ENCODE data around the gene TYMP.

Gene TYMP

GRCh38 chr22:50486561-50487289, 43.1 kb downstream of the TYMP start, which contains the start of gene MIOX:
TSS of gene MIOX (plus strand) at chr22:50486859. CDS start at chr22:50486898, 39 bp downstream.
- in situ Hi-C loops (cut with MboI; ENCODE audit: low sequenced_read_pairs): no loop called here

- in situ Hi-C loops (cut with MboI; ENCODE audit: low sequenced_read_pairs): no loop called here
These were observed 44.3 kb downstream of the TYMP start for GRCh38 chr22:50485221-50486131.

GRCh38 chr22:50483977-50484853, 45.6 kb downstream of the TYMP start:
- in situ Hi-C loops (cut with MboI; ENCODE audit: low sequenced_read_pairs): no loop called here

- in situ Hi-C loops (cut with MboI; ENCODE audit: low sequenced_read_pairs): no loop called here
These were observed 46.3 kb downstream of the TYMP start for GRCh38 chr22:50483556-50483955.

GRCh38 chr22:50483106-50483505, 46.7 kb downstream of the TYMP start:
- in situ Hi-C loops (cut with MboI; ENCODE audit: low sequenced_read_pairs): no loop called here

GRCh38 chr22:50482107-50483074, 47.4 kb downstream of the TYMP start:
- in situ Hi-C loops (cut with MboI; ENCODE audit: low sequenced_read_pairs): no loop called here

GRCh38 chr22:50481440-50482106, 48.2 kb downstream of the TYMP start, which contains the start of gene ADM2:
TSS of gene ADM2 (plus strand) at chr22:50481543. CDS start at chr22:50481848, 305 bp downstream.
- in situ Hi-C loops (cut with MboI; ENCODE audit: low sequenced_read_pairs): no loop called here

- in situ Hi-C loops (cut with MboI; ENCODE audit: low sequenced_read_pairs): no loop called here
These were observed 48.8 kb downstream of the TYMP start for GRCh38 chr22:50481045-50481439.

- in situ Hi-C loops (cut with MboI; ENCODE audit: low sequenced_read_pairs): no loop called here
These were observed 50.1 kb downstream of the TYMP start for GRCh38 chr22:50479721-50480120.

GRCh38 chr22:50477923-50478322, 51.9 kb downstream of the TYMP start:
- in situ Hi-C loops (cut with MboI; ENCODE audit: low sequenced_read_pairs): no loop called here

GRCh38 chr22:50476868-50477267, 52.9 kb downstream of the TYMP start:
- in situ Hi-C loops (cut with MboI; ENCODE audit: low sequenced_read_pairs): no loop called here
